ENCODE data around the gene RD3L.
"Not testable (repeated sequence)": the region's sequence is repeated elsewhere in the genome, so short reads cannot be mapped to it uniquely, and the experiment has no call there.

The RD3L gene

GRCh38 chr14:103941973-103942736 is at the start of gene RD3L:
TSS of gene RD3L (minus strand) at chr14:103942529. CDS start at chr14:103941695, 834 bp downstream.
- DNase-seq (ENCODE audit: low read depth) = no peak
- no peak for TF ChIP-seq CTCF (IDR thresholded peaks at IDR 0.05; ENCODE audit: insufficient read depth, low read depth, low read length, missing control alignments)
- H3K4me3 ChIP-seq (ENCODE audit: low read length) = no peak within 1 kb of the TSS

GRCh38 chr14:103989964-103990363 is 47.6 kb upstream of the RD3L start:
- H3K4me3 ChIP-seq (ENCODE audit: low read length) = no peak overlapping the region
- no peak for TF ChIP-seq CTCF (IDR thresholded peaks at IDR 0.05; ENCODE audit: insufficient read depth, low read depth, low read length, missing control alignments)

GRCh38 chr14:103989034-103989433 is 46.7 kb upstream of the RD3L start:
- DNase-seq (ENCODE audit: low read depth) = no peak
- TF ChIP-seq CTCF (IDR thresholded peaks at IDR 0.05; ENCODE audit: insufficient read depth, low read depth, low read length, missing control alignments) = no peak
- no peak overlapping the region for H3K4me3 ChIP-seq (ENCODE audit: low read length)

More at GRCh38 chr14:103989964-103990363, 47.6 kb upstream of the RD3L start:
- DNase-seq (ENCODE audit: low read depth) = no peak

- no peak overlapping the region for H3K4me3 ChIP-seq (ENCODE audit: low read length)
- no peak for TF ChIP-seq CTCF (IDR thresholded peaks at IDR 0.05; ENCODE audit: insufficient read depth, low read depth, low read length, missing control alignments)
- no peak for DNase-seq (ENCODE audit: low read depth)
Measured at GRCh38 chr14:103984196-103984595, 41.9 kb upstream of the RD3L start.

GRCh38 chr14:103980623-103981238 is 38.4 kb upstream of the RD3L start:
- DNase-seq (ENCODE audit: low read depth) = peak; percentile 28
- H3K4me3 ChIP-seq (ENCODE audit: low read length) = not testable (repeated sequence)
- peak; percentile 51 for TF ChIP-seq CTCF (IDR thresholded peaks at IDR 0.05; ENCODE audit: insufficient read depth, low read depth, low read length, missing control alignments)

- no peak overlapping the region for H3K4me3 ChIP-seq (ENCODE audit: low read length)
- DNase-seq (ENCODE audit: low read depth) = no peak
- no peak for TF ChIP-seq CTCF (IDR thresholded peaks at IDR 0.05; ENCODE audit: insufficient read depth, low read depth, low read length, missing control alignments)
Measured at GRCh38 chr14:103974575-103974974, 32.2 kb upstream of the RD3L start.
